DOHH2 (cell line): ENCODE data around the gene NFYC.

Source experiments
- CTCF ChIP-seq: fragments of 200-600 bp; sonication (generic); IDR thresholded peaks from one replicate; pipeline ENCODE4 v1.5.1; 2014; ENCODE audit warnings: antibody characterized with exemption, mild to moderate bottlenecking, low read depth, low read length; ENCODE audit not compliant: poor library complexity, severe bottlenecking
- EZH2phosphoT487 ChIP-seq: fragments of 200-600 bp; sonication (generic); IDR thresholded peaks from 2 replicates; pipeline ENCODE4 v1.6.1; 2017; ENCODE audit warnings: borderline replicate concordance, mild to moderate bottlenecking, antibody characterized with exemption, low read length, moderate library complexity, mixed read lengths

GRCh38 chr1:40776236-40777072, 85.0 kb downstream of the NFYC start:
- TF ChIP-seq CTCF (no peak), EZH2phosphoT487 (no peak)
